HEK293T (cell line): ENCODE data around the gene HAUS2.

Source experiments
- BHLHE40 ChIP-seq: fragments of 450-650 bp; IDR thresholded peaks from 2 replicates; pipeline ENCODE4 v1.6.1; 2016; ENCODE audit warnings: mild to moderate bottlenecking, moderate library complexity, borderline replicate concordance
- FOXA1 ChIP-seq: fragments of 450-650 bp; IDR thresholded peaks from 2 replicates; pipeline ENCODE4 v1.6.1; 2016; ENCODE audit warnings: mild to moderate bottlenecking

DNA sequence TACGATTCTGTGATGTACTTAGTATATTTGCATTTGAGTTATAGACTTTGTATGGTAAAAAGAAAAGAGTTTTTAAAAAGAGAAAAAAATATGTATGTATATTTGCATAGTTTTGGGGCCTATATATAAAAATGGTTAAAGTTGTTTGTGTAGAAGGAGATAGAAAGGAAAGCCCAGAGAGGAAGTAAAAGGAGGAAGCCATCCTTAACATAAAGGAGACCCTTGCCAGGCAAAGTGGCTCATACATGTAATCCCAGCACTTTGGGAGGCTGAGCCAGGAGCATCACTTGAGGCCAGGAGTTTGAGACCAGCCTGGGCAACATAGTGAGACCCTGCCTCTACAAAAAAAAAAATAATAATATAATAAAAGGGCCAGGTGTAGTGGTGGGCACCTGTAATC is 44.8 kb upstream of the HAUS2 start:
- TF ChIP-seq FOXA1 (no peak), BHLHE40 (no peak)
